DOHH2 (cell line): ENCODE measurements around the gene CTNNBL1.

Source experiments
- H3F3A ChIP-seq: fragments of 200-600 bp; sonication (generic), shearing (Covaris generic); 2 replicates; pipeline ENCODE4 v1.6.0; 2016; ENCODE audit warnings: antibody characterized with exemption, mild to moderate bottlenecking; ENCODE audit not compliant: control insufficient read depth, insufficient read depth
- H3K27ac ChIP-seq: fragments of 200-600 bp; sonication (generic); 2 replicates; pipeline ENCODE4 v1.5.1; 2014; ENCODE audit warnings: low read depth, mild to moderate bottlenecking, low read length, moderate library complexity
- H3K27me3 ChIP-seq: fragments of 200-600 bp; sonication (generic); 2 replicates; pipeline ENCODE4 v1.6.1; 2014; ENCODE audit warnings: mild to moderate bottlenecking, low read length, mixed read lengths; ENCODE audit not compliant: control insufficient read depth
- H3K36me3 ChIP-seq: fragments of 200-600 bp; sonication (generic); 2 replicates; pipeline ENCODE4 v1.6.1; 2014; ENCODE audit warnings: mild to moderate bottlenecking, low read length, moderate library complexity, mixed read lengths; ENCODE audit not compliant: control insufficient read depth
- H3K4me1 ChIP-seq: fragments of 200-600 bp; sonication (generic); 2 replicates; pipeline ENCODE4 v1.6.1; 2014; ENCODE audit warnings: mild to moderate bottlenecking, low read length, mixed read lengths; ENCODE audit not compliant: control insufficient read depth
- H3K4me2 ChIP-seq: fragments of 200-600 bp; sonication (generic); 2 replicates; pipeline ENCODE4 v1.6.0; 2014; ENCODE audit warnings: mild to moderate bottlenecking, low read length, moderate library complexity
- H3K4me3 ChIP-seq: fragments of 200-600 bp; sonication (generic); 2 replicates; pipeline ENCODE4 v1.5.1; 2014; ENCODE audit warnings: mild to moderate bottlenecking, low read length, mixed read lengths
- H3K79me2 ChIP-seq: fragments of 200-600 bp; sonication (generic); 2 replicates; pipeline ENCODE4 v1.6.1; 2014; ENCODE audit warnings: mild to moderate bottlenecking, low read length, mixed read lengths; ENCODE audit not compliant: control insufficient read depth
- H3K9me2 ChIP-seq: fragments of 200-600 bp; sonication (generic); replicated peaks from 2 replicates; pipeline ENCODE4 v1.6.1; 2014; ENCODE audit warnings: mild to moderate bottlenecking, low read length, mixed read lengths; ENCODE audit not compliant: control insufficient read depth
- H3K9me3 ChIP-seq: fragments of 200-600 bp; sonication (generic); 2 replicates; pipeline ENCODE4 v1.6.1; 2014; ENCODE audit warnings: antibody characterized with exemption, low read length, mixed read lengths; ENCODE audit not compliant: control insufficient read depth, insufficient read depth
- H4K20me1 ChIP-seq: fragments of 200-600 bp; sonication (generic); 2 replicates; pipeline ENCODE4 v1.6.0; 2014; ENCODE audit warnings: low read depth, mild to moderate bottlenecking, antibody characterized with exemption, low read length, moderate library complexity; ENCODE audit not compliant: control insufficient read depth, insufficient read depth
- CTCF ChIP-seq: fragments of 200-600 bp; sonication (generic); IDR thresholded peaks from one replicate; pipeline ENCODE4 v1.5.1; 2014; ENCODE audit warnings: antibody characterized with exemption, mild to moderate bottlenecking, low read depth, low read length; ENCODE audit not compliant: poor library complexity, severe bottlenecking
- EZH2phosphoT487 ChIP-seq: fragments of 200-600 bp; sonication (generic); IDR thresholded peaks from 2 replicates; pipeline ENCODE4 v1.6.1; 2017; ENCODE audit warnings: borderline replicate concordance, mild to moderate bottlenecking, antibody characterized with exemption, low read length, moderate library complexity, mixed read lengths

CTNNBL1 gene

GRCh38 chr20:37704955-37705354 is 11.1 kb downstream of the CTNNBL1 start:
- Histone ChIP-seq H3F3A (no peaks in the 10 kb centered on the region), H3K36me3 (no peaks in the 10 kb centered on the region), H3K9me3 (no peaks in the 10 kb centered on the region), H3K4me1 (no peaks in the 10 kb centered on the region), H3K4me2 (no peak overlapping the region), H3K79me2 (peaks cover 95% of the 10 kb centered on the region), H3K27me3 (no peaks in the 10 kb centered on the region), H4K20me1 (peaks cover 3% of the 10 kb centered on the region; the same call in 1 of the 2 replicates), H3K4me3 (no peak overlapping the region), H3K9me2 (no peaks in the 10 kb centered on the region), H3K27ac (no peak overlapping the region)
- TF ChIP-seq EZH2phosphoT487 (no peak), CTCF (no peak)

- no peaks in the 10 kb centered on the region for H3F3A ChIP-seq
- H3K36me3 ChIP-seq = no peaks in the 10 kb centered on the region
- H3K9me2 ChIP-seq = no peaks in the 10 kb centered on the region
- peaks cover 96% of the 10 kb centered on the region for H3K79me2 ChIP-seq
- no peaks in the 10 kb centered on the region for H3K27me3 ChIP-seq
- no peak overlapping the region for H3K4me3 ChIP-seq
- no peaks in the 10 kb centered on the region for H3K4me1 ChIP-seq
- TF ChIP-seq CTCF (no peak), EZH2phosphoT487 (no peak)
- no peaks in the 10 kb centered on the region for H3K9me3 ChIP-seq
- H4K20me1 ChIP-seq = peaks cover 7% of the 10 kb centered on the region; the same call in 1 of the 2 replicates
- no peak overlapping the region for H3K27ac ChIP-seq
- no peak overlapping the region for H3K4me2 ChIP-seq
Measured at GRCh38 chr20:37706298-37706697, 12.5 kb downstream of the CTNNBL1 start.

- H3K4me3 ChIP-seq = no peak overlapping the region
- no peaks in the 10 kb centered on the region for H3K4me1 ChIP-seq
- no peaks in the 10 kb centered on the region for H3F3A ChIP-seq
- H3K27ac ChIP-seq = no peak overlapping the region
- peaks cover 86% of the 10 kb centered on the region for H3K79me2 ChIP-seq
- no peaks in the 10 kb centered on the region; the same call in 1 of the 2 replicates for H3K36me3 ChIP-seq
- H4K20me1 ChIP-seq = peaks cover 6% of the 10 kb centered on the region; the same call in 1 of the 2 replicates
- no peaks in the 10 kb centered on the region for H3K27me3 ChIP-seq
- H3K9me3 ChIP-seq = no peaks in the 10 kb centered on the region
- no peak overlapping the region for H3K4me2 ChIP-seq
- TF ChIP-seq CTCF (no peak), EZH2phosphoT487 (no peak)
- H3K9me2 ChIP-seq = no peaks in the 10 kb centered on the region
Measured at GRCh38 chr20:37711001-37711400, 17.2 kb downstream of the CTNNBL1 start.
